HepG2 (cell line): ENCODE results near the gene ABHD15. TPM values are rescaled to one million over a fixed set of nuclear protein-coding genes. Genes with fewer than 3 reads are reported as not detected.

Experiments used
- ATAC-seq: fragments of 200-7000 bp; cut with Tn5 transposase; 3 replicates; pipeline ENCODE4 v1.9.1; 2020; ENCODE audit warnings: mild to moderate bottlenecking, moderate library complexity
- BruUV-seq: library from RNA; stranded (reverse); fragments of 400-500 nt; replicated peaks from 2 replicates; lab custom pipeline; 2021; lab: Mats Ljungman, UMichigan
- CTCF ChIA-PET: fragments of 300-600 bp; formaldehyde crosslinking; extraction: SDS; loops from one replicate; lab custom pipeline; 2021; ENCODE audit warnings: low total read pairs, inconsistent platforms, low intra/inter-chr PET ratio; lab: Yijun Ruan, JAX
- POLR2A ChIA-PET: fragments of 350-600 bp; sonication (Branson Sonifier 250); formaldehyde crosslinking; loops from one replicate; lab custom pipeline; 2020; ENCODE audit warnings: antibody characterized with exemption, inconsistent platforms; lab: Yijun Ruan, JAX
- DNase-seq: peaks from one replicate; pipeline ENCODE4 v3.0.0-alpha.2; 2015; ENCODE audit warnings: low spot score
- FAIRE-seq: peaks from 3 replicates; lab custom pipeline; 2011; peaks lifted over from hg19 to GRCh38; lab: Jason Lieb, UNC
- H2AFZ ChIP-seq: one replicate; pipeline ENCODE4 v1.6.1; 2011; ENCODE audit warnings: low read length, inconsistent platforms
- H3K27ac ChIP-seq: fragments of 300-600 bp; 3 replicates; pipeline ENCODE4 v1.8.0; 2011; ENCODE audit warnings: mixed run types, mild to moderate bottlenecking, mixed read lengths, low read length, inconsistent platforms; ENCODE audit not compliant: insufficient read depth; ENCODE audit errors: extremely low read length
- H3K27me3 ChIP-seq, 2 experiments: fragments of 200-600 bp in 1 of 2; 2 replicates in 1 of 2; 3 replicates in 1 of 2; pipeline versions ENCODE4 v1.6.0 to v1.8.0; 2011; ENCODE audit warnings: low read length in 2 of 2, mild to moderate bottlenecking in 2 of 2, moderate library complexity in 2 of 2, inconsistent platforms in 1 of 2; ENCODE audit not compliant: insufficient read depth in 2 of 2, control insufficient read depth in 1 of 2
- H3K36me3 ChIP-seq, 2 experiments: fragments of 200-600 bp in 1 of 2; replicated peaks in 1 of 2; 2 replicates in 1 of 2; 3 replicates in 1 of 2; pipeline versions ENCODE4 v1.5.1 to v1.8.0; 2011; ENCODE audit warnings: low read length in 2 of 2, inconsistent platforms in 1 of 2; ENCODE audit not compliant: insufficient read depth in 2 of 2, control insufficient read depth in 1 of 2
- H3K4me1 ChIP-seq: 2 replicates; pipeline ENCODE4 v1.5.1; 2012; ENCODE audit warnings: low read length, inconsistent platforms; ENCODE audit not compliant: insufficient read depth
- H3K4me2 ChIP-seq: 2 replicates; pipeline ENCODE4 v1.6.0; 2011; ENCODE audit warnings: low read depth, low read length, inconsistent platforms
- H3K4me3 ChIP-seq, 3 experiments: fragments of 200-600 bp in 1 of 3; sonication (generic), shearing (Covaris generic) in 1 of 3; replicated peaks in 1 of 3; 2 replicates each; pipeline ENCODE4 v1.5.1; 2011 to 2016; ENCODE audit warnings: low read length in 3 of 3, inconsistent platforms in 2 of 3, low read depth in 2 of 3, mild to moderate bottlenecking in 2 of 3, control low read depth in 1 of 3, mixed read lengths in 1 of 3; ENCODE audit not compliant: insufficient read depth in 1 of 3
- H3K79me2 ChIP-seq: one replicate; pipeline ENCODE4 v1.6.1; 2011; ENCODE audit warnings: low read length, inconsistent platforms; ENCODE audit not compliant: insufficient read depth
- H3K9ac ChIP-seq: 2 replicates; pipeline ENCODE4 v1.6.0; 2011; ENCODE audit warnings: mild to moderate bottlenecking, low read depth, low read length, inconsistent platforms; ENCODE audit not compliant: insufficient read depth
- H3K9me3 ChIP-seq: 2 replicates; pipeline ENCODE4 v1.5.1; 2012; ENCODE audit warnings: mild to moderate bottlenecking, low read length
- H4K20me1 ChIP-seq: 2 replicates; pipeline ENCODE4 v1.6.0; 2011; ENCODE audit warnings: inconsistent platforms, mild to moderate bottlenecking, low read length, moderate library complexity; ENCODE audit not compliant: insufficient read depth
- HDAC2 ChIP-seq: sonication (generic); formaldehyde crosslinking; IDR thresholded peaks from 2 replicates; pipeline ENCODE4 v1.4.0; 2020; ENCODE audit warnings: missing genetic modification reagents
- KAT7 ChIP-seq: IDR thresholded peaks from 2 replicates; pipeline ENCODE4 v1.6.1; 2018; ENCODE audit warnings: borderline replicate concordance, missing compliant biosample characterization
- ZFP1 ChIP-seq: IDR thresholded peaks from 2 replicates; pipeline ENCODE4 v1.6.1; 2016
- ZNF3 ChIP-seq: IDR thresholded peaks from 2 replicates; pipeline ENCODE4 v1.7.0; 2017; ENCODE audit warnings: inconsistent platforms
- ZNF382 ChIP-seq: sonication (generic); formaldehyde crosslinking; IDR thresholded peaks from 2 replicates; pipeline ENCODE4 v1.5.0; 2020; ENCODE audit warnings: missing genetic modification reagents, mild to moderate bottlenecking, borderline replicate concordance
- ZNF883 ChIP-seq: sonication (generic); formaldehyde crosslinking; IDR thresholded peaks from 2 replicates; pipeline ENCODE4 v1.5.1; 2020; ENCODE audit warnings: mild to moderate bottlenecking, missing genetic modification reagents; ENCODE audit errors: not compliant biosample characterization
- WGBS: methylation state at CpG from one replicate; pipeline ENCODE4 v1.1.6; 2017; ENCODE audit warnings: low lambda C conversion rate; 5-methylcytosine and 5-hydroxymethylcytosine counted together
- in situ Hi-C: cut with HindIII; loops from 2 replicates; pipeline ENCODE4 v1.10.0; 2017; ENCODE audit warnings: low pct_unique_long_range_greater_than_20kb; ENCODE audit not compliant: extremely low pct_ligation_motif_present
- intact Hi-C: fragments of 100-400 bp; cut with micrococcal nuclease; formaldehyde crosslinking; loops from one replicate; pipeline ENCODE4 v1.10.0; 2022; ENCODE audit not compliant: unreplicated experiment
- polyA plus RNA-seq, 8 experiments: library from polyadenylated mRNA; depleted of rRNA in 3 of 8; stranded (reverse) in 7 of 8; unstranded in 1 of 8; fragments of >200 nt; fragmentation: Illumina TruSeq in 4 of 8; extraction: Trizol in 4 of 8; gene quantifications; 2 replicates each; pipeline versions ENCODE4 v1.2.1 to v1.2.3, GENCODE V29; 2011 to 2016; ENCODE audit warnings: low read depth in 4 of 8, missing spikeins in 1 of 8, mixed read lengths in 1 of 8; ENCODE audit not compliant: insufficient read depth in 1 of 8
- total RNA-seq, 5 experiments: library from RNA; depleted of rRNA; stranded (reverse); fragments of >200 nt; fragmentation: Illumina TruSeq; extraction: Trizol; gene quantifications; 2 replicates each; pipeline ENCODE4 v1.2.3, GENCODE V29; 2016; ENCODE audit warnings: low read depth in 1 of 5
- TF ChIP-seq, protein P1 (sequence below): sonication (generic); formaldehyde crosslinking; IDR thresholded peaks from 2 replicates; pipeline ENCODE4 v1.4.0; 2020; ENCODE audit warnings: mild to moderate bottlenecking, missing genetic modification reagents
- TF ChIP-seq, protein P2 (sequence below): sonication (generic); formaldehyde crosslinking; IDR thresholded peaks from 2 replicates; pipeline ENCODE4 v1.9.0; 2022; ENCODE audit warnings: low read depth, missing genetic modification reagents

Gene ABHD15
- total and polyA plus RNA-seq, 2 of the 13 experiments (the other 11 are each of a cell fraction or from before 2014, with no cell fraction given) = 2.4 to 7.7 TPM

DNA sequence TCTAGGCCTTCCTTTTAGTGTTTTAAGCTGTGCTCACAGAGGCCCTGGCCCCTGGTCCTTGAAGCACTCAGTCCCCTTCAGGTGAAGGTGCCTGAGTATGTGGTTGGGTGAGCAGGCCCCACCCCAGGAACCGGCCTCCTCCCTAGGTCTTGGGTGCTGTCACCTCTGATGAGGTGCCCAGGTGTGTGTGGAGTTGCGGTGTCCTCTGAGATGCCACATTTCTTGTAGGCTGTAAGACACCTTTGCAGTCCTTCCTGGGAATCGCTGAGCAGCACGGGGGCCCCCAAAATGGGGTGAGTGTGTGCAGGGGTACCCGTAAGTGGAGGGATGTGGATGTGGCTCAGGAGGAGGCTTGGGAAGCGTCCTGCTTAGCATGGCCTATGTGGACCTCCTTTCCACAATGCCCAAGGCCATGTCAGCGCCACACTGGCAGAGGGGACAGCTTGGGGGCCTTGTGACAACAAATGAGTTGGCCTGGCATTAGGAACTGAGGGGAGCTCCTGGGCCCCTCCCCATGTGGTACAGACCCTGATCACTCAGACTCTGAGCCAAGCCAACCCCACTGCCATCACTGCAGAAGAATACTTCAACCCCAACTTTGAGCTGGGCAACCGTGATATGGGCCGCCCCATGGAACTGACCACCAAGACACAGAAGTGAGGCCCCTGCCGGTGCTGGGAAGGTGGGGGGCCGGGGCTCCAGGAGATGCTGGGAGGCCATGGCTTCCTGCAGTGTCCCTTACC, 44.7 kb upstream of the ABHD15 start:
- H3K9ac ChIP-seq = no peak overlapping the region
- WGBS = 87% methylated on average over 3 of the region's 11 CpGs
- TF ChIP-seq HDAC2 = no peak
- TF ChIP-seq ZFP1 (CRISPR knock-in tag) = no peak
- no peak for TF ChIP-seq KAT7 (CRISPR knock-in tag)
- no peak for TF ChIP-seq ZNF3 (CRISPR knock-in tag)
- no peak for TF ChIP-seq ZNF382 (CRISPR knock-in tag)
- TF ChIP-seq, protein P1, sequence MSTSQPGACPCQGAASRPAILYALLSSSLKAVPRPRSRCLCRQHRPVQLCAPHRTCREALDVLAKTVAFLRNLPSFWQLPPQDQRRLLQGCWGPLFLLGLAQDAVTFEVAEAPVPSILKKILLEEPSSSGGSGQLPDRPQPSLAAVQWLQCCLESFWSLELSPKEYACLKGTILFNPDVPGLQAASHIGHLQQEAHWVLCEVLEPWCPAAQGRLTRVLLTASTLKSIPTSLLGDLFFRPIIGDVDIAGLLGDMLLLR (CRISPR knock-in tag) = no peak
- no peak for TF ChIP-seq ZNF883 (CRISPR knock-in tag)
- TF ChIP-seq, protein P2, sequence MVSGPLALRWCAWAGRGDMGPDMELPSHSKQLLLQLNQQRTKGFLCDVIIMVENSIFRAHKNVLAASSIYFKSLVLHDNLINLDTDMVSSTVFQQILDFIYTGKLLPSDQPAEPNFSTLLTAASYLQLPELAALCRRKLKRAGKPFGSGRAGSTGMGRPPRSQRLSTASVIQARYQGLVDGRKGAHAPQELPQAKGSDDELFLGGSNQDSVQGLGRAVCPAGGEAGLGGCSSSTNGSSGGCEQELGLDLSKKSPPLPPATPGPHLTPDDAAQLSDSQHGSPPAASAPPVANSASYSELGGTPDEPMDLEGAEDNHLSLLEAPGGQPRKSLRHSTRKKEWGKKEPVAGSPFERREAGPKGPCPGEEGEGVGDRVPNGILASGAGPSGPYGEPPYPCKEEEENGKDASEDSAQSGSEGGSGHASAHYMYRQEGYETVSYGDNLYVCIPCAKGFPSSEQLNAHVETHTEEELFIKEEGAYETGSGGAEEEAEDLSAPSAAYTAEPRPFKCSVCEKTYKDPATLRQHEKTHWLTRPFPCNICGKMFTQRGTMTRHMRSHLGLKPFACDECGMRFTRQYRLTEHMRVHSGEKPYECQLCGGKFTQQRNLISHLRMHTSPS (CRISPR knock-in tag) = no peak
- no peak overlapping the region for H3K4me2 ChIP-seq
- no peak for ATAC-seq
- BruUV-seq = no TSS peak
- no peak overlapping the region for H2AFZ ChIP-seq
- in situ Hi-C loops = no loop called here
- H3K27ac ChIP-seq = no peak overlapping the region
- ChIA-PET CTCF (no interaction called here), POLR2A (no interaction called here)
- no peak for DNase-seq
- H3K9me3 ChIP-seq = no peaks in the 10 kb centered on the region
- no peak for FAIRE-seq
- no peaks in the 10 kb centered on the region for H4K20me1 ChIP-seq
- peaks cover 38% of the 10 kb centered on the region for H3K4me1 ChIP-seq
- H3K79me2 ChIP-seq = no peaks in the 10 kb centered on the region
- no peak overlapping the region for H3K4me3 ChIP-seq
- intact Hi-C loops = no loop called here
- H3K36me3 ChIP-seq = no peaks in the 10 kb centered on the region
- peaks cover 6 to 28% of the 10 kb centered on the region in 2 experiments for H3K27me3 ChIP-seq
